ENCODE measurements around the gene PHYH.

DNA sequence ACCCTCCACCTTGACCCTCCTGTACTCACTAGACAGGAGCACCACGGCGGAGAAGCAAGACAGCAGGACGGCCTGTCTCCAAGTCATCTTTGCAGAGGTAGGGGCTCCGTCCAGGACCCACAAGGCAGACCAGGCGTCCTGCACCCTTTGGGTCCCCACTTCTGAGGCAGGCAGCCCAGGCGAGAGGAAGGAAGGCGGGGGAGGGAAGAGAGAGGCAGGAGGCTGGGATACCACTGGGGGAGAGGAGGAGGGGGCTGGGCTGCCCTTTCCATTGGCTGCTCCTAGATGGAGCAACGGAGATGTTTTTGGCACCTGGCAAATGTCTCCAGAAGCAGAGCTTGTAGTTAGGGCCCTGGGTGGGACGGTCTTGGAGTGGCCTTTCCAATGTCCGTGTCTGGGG is 65.7 kb downstream of the PHYH start, which contains the start of gene UCMA:
- TF ChIP-seq, protein P1, sequence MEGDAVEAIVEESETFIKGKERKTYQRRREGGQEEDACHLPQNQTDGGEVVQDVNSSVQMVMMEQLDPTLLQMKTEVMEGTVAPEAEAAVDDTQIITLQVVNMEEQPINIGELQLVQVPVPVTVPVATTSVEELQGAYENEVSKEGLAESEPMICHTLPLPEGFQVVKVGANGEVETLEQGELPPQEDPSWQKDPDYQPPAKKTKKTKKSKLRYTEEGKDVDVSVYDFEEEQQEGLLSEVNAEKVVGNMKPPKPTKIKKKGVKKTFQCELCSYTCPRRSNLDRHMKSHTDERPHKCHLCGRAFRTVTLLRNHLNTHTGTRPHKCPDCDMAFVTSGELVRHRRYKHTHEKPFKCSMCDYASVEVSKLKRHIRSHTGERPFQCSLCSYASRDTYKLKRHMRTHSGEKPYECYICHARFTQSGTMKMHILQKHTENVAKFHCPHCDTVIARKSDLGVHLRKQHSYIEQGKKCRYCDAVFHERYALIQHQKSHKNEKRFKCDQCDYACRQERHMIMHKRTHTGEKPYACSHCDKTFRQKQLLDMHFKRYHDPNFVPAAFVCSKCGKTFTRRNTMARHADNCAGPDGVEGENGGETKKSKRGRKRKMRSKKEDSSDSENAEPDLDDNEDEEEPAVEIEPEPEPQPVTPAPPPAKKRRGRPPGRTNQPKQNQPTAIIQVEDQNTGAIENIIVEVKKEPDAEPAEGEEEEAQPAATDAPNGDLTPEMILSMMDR (IDR thresholded peaks at IDR 0.05; ENCODE audit: insufficient read depth, low read depth, low read length): no peak
- TF ChIP-seq EZH2 (IDR thresholded peaks at IDR 0.05; ENCODE audit: insufficient read depth, low read length): no peak

Measured in astrocyte (in vitro differentiated cells and primary cell).